ENCODE results near the gene ATP9B. TPM values are rescaled to one million over a fixed set of nuclear protein-coding genes. Genes with fewer than 3 reads are reported as not detected.

Gene ATP9B
- total RNA-seq, 1 experiment from 2014 or later, result 44.4 TPM

- Histone ChIP-seq H3K27ac (ENCODE audit: low read length) (no peak overlapping the region), H3K9me3 (ENCODE audit: control insufficient read depth, insufficient read depth, low read depth, low read length) (no peaks in the 10 kb centered on the region), H3K27me3 (ENCODE audit: control insufficient read depth, insufficient read depth, low read length) (no peaks in the 10 kb centered on the region), H3K4me1 (ENCODE audit: control insufficient read depth, insufficient read depth, low read length) (peaks cover 8% of the 10 kb centered on the region), H3K36me3 (ENCODE audit: control insufficient read depth, insufficient read depth, low read length) (no peaks in the 10 kb centered on the region), H3K4me3 (ENCODE audit: low read depth in 2 of 2, low read length in 2 of 2) (no peak overlapping the region)
- POLR2A ChIA-PET, result no interaction called here
- intact Hi-C loops (cut with micrococcal nuclease; ENCODE audit: unreplicated experiment) (no loop called here), in situ Hi-C loops (cut with HindIII; ENCODE audit: low pct_unique_long_range_greater_than_20kb, low sequenced_read_pairs) (no loop called here)
- CTCF ChIA-PET, result no interaction called here
- ATAC-seq (no peak), DNase-seq (ENCODE audit: low read depth, low spot score) (no peak)
- no peak for TF ChIP-seq CTCF (IDR thresholded peaks at IDR 0.05)
- no peak for TF ChIP-seq POLR2AphosphoS5 (IDR thresholded peaks at IDR 0.05; ENCODE audit: low read depth, low read length)
- TF ChIP-seq REST (IDR thresholded peaks at IDR 0.05; ENCODE audit: insufficient read depth in 1 of 2, low read depth in 2 of 2, low read length in 1 of 2), result no peak
- TF ChIP-seq SIN3A (IDR thresholded peaks at IDR 0.05; ENCODE audit: borderline replicate concordance, insufficient read depth, low read depth, low read length), result no peak
- TF ChIP-seq TCF7L2 (IDR thresholded peaks at IDR 0.05; ENCODE audit: low read depth, low read length), result no peak
- no TSS peak for BruUV-seq (replicated peaks)
Measured at GRCh38 chr18:79250301-79250981, 181.2 kb downstream of the ATP9B start.

- intact Hi-C loops (cut with micrococcal nuclease; ENCODE audit: unreplicated experiment), result no loop called here
Measured at GRCh38 chr18:79251021-79251420, 181.8 kb downstream of the ATP9B start.

More at GRCh38 chr18:79251021-79251420, 181.8 kb downstream of the ATP9B start:
- H3K9me3 ChIP-seq (ENCODE audit: control insufficient read depth, insufficient read depth, low read depth, low read length), result no peaks in the 10 kb centered on the region
- no peak overlapping the region for H3K27ac ChIP-seq (ENCODE audit: low read length)
- BruUV-seq (replicated peaks), result no TSS peak
- ChIA-PET POLR2A (interaction anchor here (0.6 kb wide), 1 partner anchor 35 kb away, joined by 3 read pairs; no protein-coding TSS in a partner anchor), CTCF (interaction anchor here (0.6 kb wide), 1 partner anchor 366 kb away, joined by 3 read pairs; no protein-coding TSS in a partner anchor)
- H3K36me3 ChIP-seq (ENCODE audit: control insufficient read depth, insufficient read depth, low read length), result no peaks in the 10 kb centered on the region
- H3K4me3 ChIP-seq (ENCODE audit: low read depth in 2 of 2, low read length in 2 of 2), result no peak overlapping the region
- ATAC-seq (no peak), DNase-seq (ENCODE audit: low read depth, low spot score) (no peak)
- in situ Hi-C loops (cut with HindIII; ENCODE audit: low pct_unique_long_range_greater_than_20kb, low sequenced_read_pairs), result no loop called here
- H3K27me3 ChIP-seq (ENCODE audit: control insufficient read depth, insufficient read depth, low read length), result no peaks in the 10 kb centered on the region
- no peak for TF ChIP-seq SIN3A (IDR thresholded peaks at IDR 0.05; ENCODE audit: borderline replicate concordance, insufficient read depth, low read depth, low read length)
- TF ChIP-seq REST (IDR thresholded peaks at IDR 0.05; ENCODE audit: insufficient read depth in 1 of 2, low read depth in 2 of 2, low read length in 1 of 2), result no peak
- TF ChIP-seq CTCF (IDR thresholded peaks at IDR 0.05), result no peak
- no peak for TF ChIP-seq POLR2AphosphoS5 (IDR thresholded peaks at IDR 0.05; ENCODE audit: low read depth, low read length)
- no peak for TF ChIP-seq TCF7L2 (IDR thresholded peaks at IDR 0.05; ENCODE audit: low read depth, low read length)
- peaks cover 8% of the 10 kb centered on the region for H3K4me1 ChIP-seq (ENCODE audit: control insufficient read depth, insufficient read depth, low read length)

Measured in Panc1 (cell line).